ENCODE measurements around the gene STK32B.

DNA sequence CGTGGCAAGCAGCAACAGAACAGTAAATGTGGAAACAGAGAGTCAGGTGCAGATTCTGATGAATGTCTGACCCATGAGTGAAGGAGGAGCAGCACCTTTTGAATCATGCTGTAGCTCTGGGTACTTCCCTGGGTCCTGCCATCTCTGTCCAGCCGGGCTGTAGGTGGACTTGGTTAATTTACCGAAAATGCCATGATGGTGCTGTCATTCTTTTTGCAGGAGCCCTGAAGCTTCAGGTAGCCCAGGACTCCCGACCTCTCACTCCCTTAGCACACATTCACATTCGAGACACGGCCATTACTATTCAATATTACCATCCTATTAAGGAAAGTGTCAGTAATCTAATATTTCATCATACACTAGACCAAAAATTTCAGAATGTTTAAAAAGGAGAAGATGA, 320.9 kb downstream of the STK32B start:
- TF ChIP-seq, protein P1, sequence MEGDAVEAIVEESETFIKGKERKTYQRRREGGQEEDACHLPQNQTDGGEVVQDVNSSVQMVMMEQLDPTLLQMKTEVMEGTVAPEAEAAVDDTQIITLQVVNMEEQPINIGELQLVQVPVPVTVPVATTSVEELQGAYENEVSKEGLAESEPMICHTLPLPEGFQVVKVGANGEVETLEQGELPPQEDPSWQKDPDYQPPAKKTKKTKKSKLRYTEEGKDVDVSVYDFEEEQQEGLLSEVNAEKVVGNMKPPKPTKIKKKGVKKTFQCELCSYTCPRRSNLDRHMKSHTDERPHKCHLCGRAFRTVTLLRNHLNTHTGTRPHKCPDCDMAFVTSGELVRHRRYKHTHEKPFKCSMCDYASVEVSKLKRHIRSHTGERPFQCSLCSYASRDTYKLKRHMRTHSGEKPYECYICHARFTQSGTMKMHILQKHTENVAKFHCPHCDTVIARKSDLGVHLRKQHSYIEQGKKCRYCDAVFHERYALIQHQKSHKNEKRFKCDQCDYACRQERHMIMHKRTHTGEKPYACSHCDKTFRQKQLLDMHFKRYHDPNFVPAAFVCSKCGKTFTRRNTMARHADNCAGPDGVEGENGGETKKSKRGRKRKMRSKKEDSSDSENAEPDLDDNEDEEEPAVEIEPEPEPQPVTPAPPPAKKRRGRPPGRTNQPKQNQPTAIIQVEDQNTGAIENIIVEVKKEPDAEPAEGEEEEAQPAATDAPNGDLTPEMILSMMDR (IDR thresholded peaks at IDR 0.05; ENCODE audit: extremely low read depth in 1 of 2, insufficient read depth in 1 of 2, low read depth in 1 of 2, low read length in 2 of 2) = no peak
- no peak for TF ChIP-seq EZH2 (IDR thresholded peaks at IDR 0.05; ENCODE audit: borderline replicate concordance, low read depth, low read length, severe bottlenecking)
- no peak for TF ChIP-seq POLR2A (IDR thresholded peaks at IDR 0.05; ENCODE audit: low read depth, low read length)
- TF ChIP-seq JUN (IDR thresholded peaks at IDR 0.05; ENCODE audit: borderline replicate concordance, insufficient read depth, insufficient read length, low read depth) = no peak
- no peak for TF ChIP-seq POLR2AphosphoS5 (IDR thresholded peaks at IDR 0.05; ENCODE audit: insufficient read depth, low read depth, low read length)

Data from endothelial cell of umbilical vein (primary cell).